ENCODE results near the gene CHD9.
"Not testable (repeated sequence)": the region's sequence is repeated elsewhere in the genome, so short reads cannot be mapped to it uniquely, and the experiment has no call there.

The CHD9 gene

DNA sequence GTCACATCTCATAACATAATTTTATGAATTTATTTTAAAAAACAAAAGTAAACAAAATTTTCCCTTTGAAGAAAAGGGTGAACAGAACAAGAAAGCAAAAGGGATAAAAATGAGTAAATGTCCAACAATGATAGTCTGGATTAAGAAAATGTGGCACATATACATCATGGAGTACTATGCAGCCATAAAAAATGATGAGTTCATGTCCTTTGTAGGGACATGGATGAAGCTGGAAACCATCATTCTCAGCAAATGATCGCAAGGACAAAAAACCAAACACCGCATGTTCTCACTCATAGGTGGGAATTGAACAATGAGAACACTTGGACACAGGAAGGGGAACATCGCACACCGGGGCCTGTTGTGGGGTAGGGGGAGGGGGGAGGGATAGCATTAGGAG, 3.5 kb upstream of the CHD9 start:
- DNase-seq, result not testable (repeated sequence)

DNA sequence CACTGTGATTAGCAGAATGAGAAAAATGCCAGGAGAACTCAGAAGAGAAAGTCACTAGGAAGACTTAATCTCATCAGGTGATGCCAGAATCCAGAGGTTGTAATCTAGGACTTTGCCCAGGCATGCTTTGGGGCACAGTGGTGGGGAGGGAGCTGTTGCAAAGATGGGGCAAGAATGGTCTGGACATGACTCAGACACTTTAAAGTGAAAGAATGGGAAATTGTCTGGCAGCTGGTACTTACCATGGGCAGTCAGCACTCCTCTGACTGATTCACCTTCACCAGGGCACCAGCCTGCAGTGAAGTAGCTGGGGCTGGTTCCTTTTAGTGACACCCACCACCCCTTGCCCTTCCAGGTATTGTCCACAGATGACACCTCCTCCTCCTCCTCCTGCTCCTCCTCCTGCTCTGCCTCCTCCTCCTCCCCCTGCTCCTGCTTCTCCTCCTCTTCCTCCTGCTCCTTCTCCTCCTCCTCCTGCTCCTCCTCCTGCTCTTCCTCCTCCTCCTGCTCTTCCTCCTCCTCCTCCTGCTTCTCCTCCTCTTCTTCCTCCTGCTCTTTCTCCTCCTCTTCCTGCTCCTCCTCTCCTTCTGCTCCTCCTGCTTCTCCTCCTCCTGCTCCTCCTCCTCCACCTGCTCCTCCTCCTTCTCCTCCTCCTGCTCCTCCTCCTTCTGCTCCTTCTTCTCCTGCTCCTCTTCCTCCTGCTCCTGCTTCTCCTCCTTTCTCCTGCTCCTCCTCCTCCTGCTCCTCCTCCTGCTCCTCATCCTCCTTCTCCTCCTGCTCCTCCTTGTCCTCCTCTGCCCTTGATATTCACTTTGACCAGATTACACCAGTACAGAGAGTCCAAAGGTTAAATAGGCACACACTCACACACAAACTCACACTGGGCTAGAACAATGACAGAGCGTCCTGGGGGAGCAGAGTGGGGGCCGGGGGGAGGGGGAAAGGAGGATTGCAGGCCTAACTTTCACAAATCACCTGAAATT, 2.0 kb upstream of the CHD9 start, which contains the start of gene CHD9NB:
Gene CHD9NB (minus strand): TSS at position 379 of the 983 bp plus-strand sequence. CDS start 8,739 bp downstream, outside the sequence.
- DNase-seq, result no peak

GRCh38 chr16:53053967-53054669, 673 bp upstream of the CHD9 start:
- peak in 1 of 4 experiments; percentile 6 for DNase-seq

DNA sequence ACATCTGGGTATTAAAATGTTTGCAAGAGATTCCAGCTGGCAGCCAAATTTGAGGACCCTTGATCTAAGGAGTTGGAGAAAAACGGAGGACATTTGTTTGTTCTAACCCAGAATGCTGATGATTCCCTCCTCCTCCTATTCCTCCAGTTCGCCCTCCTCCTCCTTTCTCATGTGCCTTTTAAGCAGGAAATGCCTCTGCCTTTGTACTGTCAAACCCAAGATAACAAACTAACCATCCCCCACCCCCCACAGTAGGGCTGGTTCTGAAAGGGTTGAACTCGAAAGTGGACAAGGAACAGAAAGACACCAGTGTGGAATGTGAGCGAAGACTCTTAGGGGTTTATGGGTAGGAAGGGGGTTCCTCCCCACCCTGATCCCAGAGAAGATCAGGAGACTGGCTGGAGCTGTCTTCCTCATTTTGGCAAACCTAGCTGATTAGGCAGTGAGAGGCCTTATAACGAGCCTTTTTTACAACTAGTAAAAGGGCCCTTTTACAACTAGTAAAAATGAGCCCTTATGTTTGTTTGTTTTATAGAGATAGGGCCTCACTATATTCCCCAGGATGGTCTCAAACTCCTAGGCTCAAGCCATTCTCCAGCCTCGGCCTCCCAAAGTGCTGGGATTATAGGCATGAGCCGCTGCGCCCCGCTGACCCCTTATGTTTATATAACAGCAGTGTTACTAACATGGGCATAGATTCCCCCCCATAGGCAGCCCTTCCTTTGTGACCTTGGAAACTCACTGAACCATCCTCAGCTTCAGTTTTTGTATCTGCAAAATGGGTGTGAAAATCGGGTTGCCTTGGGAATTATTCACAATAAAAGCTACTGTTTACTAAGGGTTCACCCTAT, 975 bp downstream of the CHD9 start:
- DNase-seq, result no peak

GRCh38 chr16:53056392-53056881, 1.6 kb downstream of the CHD9 start:
- DNase-seq, result no peak

DNA sequence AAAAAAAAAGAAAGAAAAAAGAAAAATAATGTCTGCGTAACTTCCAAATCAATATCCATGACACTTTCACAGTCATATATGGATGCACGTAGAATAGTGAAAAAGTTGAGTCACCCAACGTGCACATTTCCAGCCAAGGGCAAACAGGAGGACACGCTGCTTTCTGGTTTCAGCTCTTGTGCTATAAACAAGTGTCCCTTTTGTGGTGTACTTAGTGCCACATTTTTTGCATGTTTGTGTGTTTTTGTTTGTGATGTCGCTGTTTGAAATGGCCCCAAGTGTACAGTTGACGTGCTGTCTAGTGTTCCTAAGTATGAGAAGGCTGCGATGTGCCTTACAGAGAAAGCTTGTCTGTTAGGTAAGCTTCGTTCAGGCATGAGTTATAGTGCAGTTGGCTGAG, 2.9 kb downstream of the CHD9 start:
- no peak for DNase-seq

DNA sequence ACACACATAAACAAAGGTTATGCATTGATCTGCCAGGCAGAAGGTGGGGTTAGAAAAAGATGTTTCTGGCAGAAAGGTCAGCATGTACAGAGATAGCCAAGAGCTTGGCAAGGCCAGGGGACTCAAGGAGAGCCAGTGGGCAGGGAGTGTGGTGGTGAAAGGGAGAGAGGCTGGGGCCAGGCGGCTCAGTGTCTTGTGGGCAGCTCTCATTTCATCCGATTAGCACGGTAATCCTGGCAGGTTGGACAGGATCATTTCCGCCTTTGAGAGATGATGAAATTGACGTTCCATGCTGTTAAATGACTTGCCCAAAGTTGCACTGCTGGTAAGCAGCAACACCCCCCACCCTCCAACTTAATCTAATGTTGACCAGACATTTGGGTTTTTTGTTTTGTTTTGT, 3.6 kb downstream of the CHD9 start:
- no peak for DNase-seq

DNA sequence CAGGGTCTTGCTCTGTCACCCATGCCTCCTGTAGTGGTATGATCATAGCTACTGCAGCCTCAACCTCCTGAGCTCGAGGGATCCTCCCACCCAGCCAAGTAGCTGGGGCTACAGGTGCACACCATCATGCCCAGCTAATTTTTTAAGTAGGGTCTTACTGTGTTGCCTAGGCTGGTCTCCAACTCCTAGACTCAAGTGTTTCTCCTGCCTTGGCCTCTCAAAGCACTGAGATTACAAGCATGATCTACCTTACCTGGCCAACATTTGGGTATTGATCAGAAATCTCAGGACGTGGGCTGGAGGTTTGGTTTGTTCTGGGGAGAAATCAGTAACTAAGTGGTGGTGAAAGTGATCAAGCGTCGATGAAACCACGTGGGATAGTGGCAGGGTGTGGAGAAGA, 4.1 kb downstream of the CHD9 start:
- DNase-seq, result no peak

- DNase-seq, result no peak
Measured at GRCh38 chr16:53059672-53060071, 4.9 kb downstream of the CHD9 start.

DNA sequence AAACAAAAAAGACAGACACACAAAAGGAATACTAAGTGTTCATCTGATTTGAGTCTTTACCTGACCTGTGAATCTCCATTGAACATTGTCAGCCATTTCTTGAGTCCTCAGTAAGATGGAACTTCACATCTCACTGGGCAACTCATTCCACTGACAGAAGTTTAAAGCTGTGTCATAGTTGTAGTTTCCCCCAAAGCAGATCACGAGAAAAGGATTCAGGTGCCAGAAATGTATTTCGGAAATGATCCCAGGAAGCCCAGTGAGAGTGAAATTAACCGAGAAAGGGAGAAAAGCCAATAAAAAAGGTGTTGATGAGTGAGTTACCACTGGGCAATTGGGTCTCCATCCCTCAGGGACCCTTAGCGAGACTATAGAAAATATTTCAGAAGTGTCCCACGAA, 6.5 kb downstream of the CHD9 start:
- DNase-seq, result no peak

- no peak for DNase-seq
Measured at GRCh38 chr16:53061701-53062159, 6.9 kb downstream of the CHD9 start.

DNA sequence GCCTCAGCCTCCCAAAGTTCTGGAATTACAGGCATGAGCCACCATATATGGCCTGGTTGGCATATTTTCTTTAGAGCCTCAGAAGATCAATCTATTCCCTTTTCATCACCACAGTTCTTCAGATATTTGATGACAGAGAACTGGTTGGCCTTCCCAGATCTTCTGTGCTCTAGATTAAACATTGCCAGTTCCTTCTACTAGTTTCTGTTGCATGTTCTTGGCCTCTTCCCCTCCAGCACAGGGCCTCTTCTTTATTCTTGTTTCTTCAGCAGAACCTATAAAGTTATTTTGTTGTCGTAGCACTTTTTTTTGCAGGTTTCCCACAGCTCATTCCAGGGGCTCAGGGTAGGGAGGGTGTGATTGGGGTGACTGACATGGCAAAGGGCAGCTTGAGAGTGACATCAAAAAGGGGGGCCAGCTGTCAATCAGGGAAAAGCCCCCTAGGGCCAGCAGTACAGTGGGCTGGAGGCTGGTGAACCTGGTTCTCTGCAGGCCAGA, 9.3 kb downstream of the CHD9 start:
- DNase-seq, result no peak

GRCh38 chr16:53065461-53066061, 10.8 kb downstream of the CHD9 start:
- no peak for DNase-seq

- DNase-seq, result no peak
Measured at GRCh38 chr16:53067675-53068074, 12.9 kb downstream of the CHD9 start.

GRCh38 chr16:53068423-53068833, 13.6 kb downstream of the CHD9 start:
- no peak for DNase-seq

GRCh38 chr16:53069772-53070171, 15.0 kb downstream of the CHD9 start:
- no peak for DNase-seq

GRCh38 chr16:53071748-53072301, 17.0 kb downstream of the CHD9 start:
- no peak for DNase-seq

DNA sequence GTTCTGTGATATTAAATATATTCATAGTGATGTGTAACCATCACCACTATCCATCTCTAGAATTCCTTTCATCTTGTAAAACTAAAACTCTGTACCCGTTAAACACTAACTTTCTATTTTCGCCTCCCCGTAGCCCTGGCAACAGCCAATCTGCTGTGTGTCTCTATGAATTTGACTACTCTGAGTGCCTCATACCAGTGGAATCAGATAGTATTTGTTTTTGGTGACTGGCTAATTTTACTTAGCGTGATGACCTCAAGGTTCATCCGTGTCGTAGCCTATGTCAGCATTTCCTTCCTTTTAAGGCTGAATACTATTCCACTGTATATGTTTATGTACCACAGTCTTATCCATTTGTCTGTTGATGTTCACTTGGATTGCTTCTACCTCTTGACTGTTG, 18.2 kb downstream of the CHD9 start:
- DNase-seq, result no peak

DNA sequence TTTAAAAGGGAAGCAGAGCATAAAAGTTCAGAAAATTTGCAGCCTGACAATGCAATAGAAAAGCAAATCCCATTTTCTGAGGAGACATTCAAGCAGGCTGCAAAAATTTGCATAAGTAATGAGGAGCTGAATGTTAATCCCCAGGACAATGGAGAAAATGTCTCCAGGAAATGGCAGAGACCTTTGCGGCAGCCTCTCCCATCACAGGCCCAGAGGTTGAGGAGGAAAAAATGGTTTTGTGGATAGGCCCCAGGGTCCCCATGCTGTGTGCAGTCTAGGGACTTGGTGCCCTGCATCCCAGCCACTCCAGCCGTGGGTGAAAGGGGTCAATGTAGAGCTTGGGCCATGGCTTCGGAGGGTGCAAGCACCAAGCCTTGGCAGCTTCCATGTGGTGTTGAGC, 19.5 kb downstream of the CHD9 start:
- DNase-seq, result not testable (repeated sequence)

DNA sequence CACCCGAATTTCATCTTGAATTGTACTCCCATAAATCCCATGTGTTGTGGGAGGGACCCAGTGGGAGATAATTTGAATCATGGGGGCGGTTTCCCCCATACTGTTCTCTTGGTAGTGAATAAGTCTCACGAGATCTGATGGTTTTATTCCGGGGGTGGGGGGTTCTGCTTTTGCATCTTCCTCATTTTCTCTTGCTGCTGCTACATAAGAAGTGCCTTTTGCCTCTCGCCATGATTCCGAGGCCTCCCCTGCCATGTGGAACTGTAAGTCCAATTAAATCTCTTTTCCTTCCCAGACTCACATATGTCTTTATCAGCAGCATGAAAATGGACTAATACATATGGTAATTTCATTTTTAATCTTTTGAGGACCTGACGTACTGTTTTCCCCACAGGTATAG, 20.7 kb downstream of the CHD9 start:
- DNase-seq, result not testable (repeated sequence)

DNA sequence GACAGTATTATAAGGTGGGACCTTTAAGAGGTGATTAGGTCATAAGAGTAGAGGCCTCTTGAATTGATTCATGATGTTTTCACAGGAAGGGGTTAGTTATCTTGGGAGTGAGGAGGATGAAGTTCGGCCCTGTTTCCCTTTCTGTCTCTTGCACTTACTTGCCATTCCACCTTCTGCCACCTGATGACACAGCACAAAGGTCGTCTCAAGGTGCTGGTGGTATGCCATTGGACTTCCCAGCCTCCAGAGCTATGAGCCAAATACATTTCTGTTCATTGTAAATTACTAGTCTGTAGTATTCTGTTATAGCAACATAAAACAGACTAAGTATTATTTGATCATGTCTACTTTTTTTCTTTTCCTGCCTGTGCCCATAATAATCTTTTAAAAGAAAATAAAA, 23.5 kb downstream of the CHD9 start:
- no peak for DNase-seq

Data from activated naive CD4-positive, alpha-beta T cell (primary cell).